Retinal pigment epithelial cell (primary cell): ENCODE data around the gene ELMO1.

Experiments
- DNase-seq: peaks from one replicate; pipeline ENCODE4 v3.0.0-alpha.2; 2010; ENCODE audit warnings: low read depth
- H3K4me3 ChIP-seq: 2 replicates; pipeline ENCODE4 v1.5.1; 2011; ENCODE audit warnings: mild to moderate bottlenecking, low read length, control low read depth, moderate library complexity
- TF ChIP-seq, protein P1 (sequence below): conservative IDR thresholded peaks from 2 replicates; pipeline ENCODE4 v1.5.1; 2011; ENCODE audit warnings: low read depth, low read length, control low read depth, inconsistent platforms

Gene ELMO1

DNA sequence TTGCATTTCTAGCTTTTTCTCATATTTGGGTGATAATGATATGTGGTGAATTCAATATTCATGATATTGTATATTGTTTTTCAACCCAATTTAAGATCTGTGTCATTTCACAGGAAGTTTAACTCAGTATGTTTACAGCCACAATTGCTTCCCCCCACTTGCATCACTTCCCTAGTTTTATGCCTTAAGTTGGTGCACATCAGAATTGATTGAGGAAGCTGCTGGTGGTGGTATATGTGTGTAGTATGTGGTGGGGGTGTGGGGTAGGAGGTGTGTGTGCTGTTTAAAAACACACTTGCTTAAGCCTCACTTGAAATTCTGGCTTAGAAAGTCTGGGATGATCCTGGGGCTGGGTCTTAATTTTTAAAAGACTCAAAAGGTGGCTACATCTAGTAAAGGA, 479.3 kb downstream of the ELMO1 start:
- H3K4me3 ChIP-seq = no peak overlapping the region
- TF ChIP-seq, protein P1, sequence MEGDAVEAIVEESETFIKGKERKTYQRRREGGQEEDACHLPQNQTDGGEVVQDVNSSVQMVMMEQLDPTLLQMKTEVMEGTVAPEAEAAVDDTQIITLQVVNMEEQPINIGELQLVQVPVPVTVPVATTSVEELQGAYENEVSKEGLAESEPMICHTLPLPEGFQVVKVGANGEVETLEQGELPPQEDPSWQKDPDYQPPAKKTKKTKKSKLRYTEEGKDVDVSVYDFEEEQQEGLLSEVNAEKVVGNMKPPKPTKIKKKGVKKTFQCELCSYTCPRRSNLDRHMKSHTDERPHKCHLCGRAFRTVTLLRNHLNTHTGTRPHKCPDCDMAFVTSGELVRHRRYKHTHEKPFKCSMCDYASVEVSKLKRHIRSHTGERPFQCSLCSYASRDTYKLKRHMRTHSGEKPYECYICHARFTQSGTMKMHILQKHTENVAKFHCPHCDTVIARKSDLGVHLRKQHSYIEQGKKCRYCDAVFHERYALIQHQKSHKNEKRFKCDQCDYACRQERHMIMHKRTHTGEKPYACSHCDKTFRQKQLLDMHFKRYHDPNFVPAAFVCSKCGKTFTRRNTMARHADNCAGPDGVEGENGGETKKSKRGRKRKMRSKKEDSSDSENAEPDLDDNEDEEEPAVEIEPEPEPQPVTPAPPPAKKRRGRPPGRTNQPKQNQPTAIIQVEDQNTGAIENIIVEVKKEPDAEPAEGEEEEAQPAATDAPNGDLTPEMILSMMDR = no peak
- no peak for DNase-seq

DNA sequence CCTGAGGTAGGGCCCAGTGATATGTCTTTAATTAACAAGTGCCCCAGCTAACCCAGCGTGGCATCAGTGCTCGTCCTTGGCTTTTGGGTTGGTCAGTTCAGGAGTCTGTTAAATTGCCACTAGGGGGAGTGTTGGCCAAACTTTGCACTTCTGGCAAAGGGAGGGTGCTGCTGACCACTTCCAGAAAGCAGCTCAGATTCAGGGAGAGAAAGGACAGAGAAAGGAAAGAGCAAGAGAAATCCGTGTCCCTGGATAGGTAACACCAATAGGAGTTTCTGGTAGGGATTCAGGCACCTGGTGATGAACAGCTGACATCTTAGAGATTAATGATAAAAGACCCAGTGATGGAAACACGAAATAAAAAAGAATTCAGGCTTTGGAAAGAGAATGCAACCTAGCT, 481.3 kb downstream of the ELMO1 start:
- DNase-seq = no peak
- H3K4me3 ChIP-seq = no peak overlapping the region
- TF ChIP-seq, protein P1 = peak; percentile 89

DNA sequence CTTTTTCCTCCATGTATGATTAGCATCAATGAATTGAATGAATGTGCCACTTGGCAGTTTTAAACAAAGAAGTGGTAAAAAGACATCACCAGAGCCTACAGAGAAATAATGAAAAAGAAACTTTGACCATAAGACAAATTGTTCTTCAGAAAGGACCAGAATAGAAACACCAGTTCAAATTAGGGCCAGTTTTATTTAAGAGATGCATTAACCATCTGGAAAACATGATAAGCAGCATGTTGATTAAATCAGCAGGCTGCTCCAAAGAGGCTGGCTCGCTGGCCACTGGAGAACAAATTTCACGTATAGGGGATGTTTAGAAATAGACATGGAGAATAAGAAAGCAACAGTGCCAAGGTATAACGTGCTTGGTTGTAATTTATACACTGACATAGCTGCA, 482.0 kb downstream of the ELMO1 start:
- no peak overlapping the region for H3K4me3 ChIP-seq
- TF ChIP-seq, protein P1 = no peak
- DNase-seq = no peak

DNA sequence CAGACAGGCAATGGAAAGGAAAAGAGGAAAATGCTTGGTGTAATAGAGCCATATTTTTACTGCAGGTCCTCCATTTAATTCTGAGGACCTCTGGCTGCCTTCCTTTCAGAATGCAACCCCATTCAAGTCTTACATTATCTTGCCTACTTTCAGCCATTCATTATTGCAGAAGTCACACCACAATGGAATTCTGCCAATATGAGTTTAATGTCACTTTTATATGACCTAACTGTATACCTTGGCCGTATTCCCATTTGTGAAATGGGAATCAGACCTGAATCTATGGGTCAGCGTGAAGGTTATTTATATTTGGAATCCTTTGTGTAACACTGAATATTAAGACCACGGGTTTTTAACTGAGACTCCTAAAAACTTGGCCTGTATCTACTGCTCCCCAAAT, 482.6 kb downstream of the ELMO1 start:
- TF ChIP-seq, protein P1 = no peak
- no peak overlapping the region for H3K4me3 ChIP-seq
- DNase-seq = no peak

GRCh38 chr7:36965625-36966024, 483.0 kb downstream of the ELMO1 start:
- TF ChIP-seq, protein P1 = no peak
- no peak overlapping the region for H3K4me3 ChIP-seq
- no peak for DNase-seq

DNA sequence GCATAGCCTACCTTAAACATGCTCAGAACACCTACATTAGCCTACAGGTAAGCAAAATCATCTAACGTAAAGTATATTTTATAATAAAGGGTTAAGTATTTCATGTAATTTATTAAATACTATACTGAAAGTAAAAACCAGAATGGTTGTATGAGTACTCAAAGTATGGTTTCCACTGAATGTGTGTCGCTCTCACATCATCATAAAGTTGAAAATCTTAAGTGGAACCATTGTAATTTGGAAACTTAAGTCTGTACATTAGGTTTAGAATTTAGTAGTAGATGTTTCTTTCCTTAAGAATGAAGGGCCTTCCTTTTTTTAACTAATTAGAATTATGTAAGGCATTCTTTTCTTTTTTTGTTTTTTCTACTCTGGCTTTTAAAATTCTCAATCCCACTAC, 484.4 kb downstream of the ELMO1 start:
- TF ChIP-seq, protein P1 = no peak
- no peak overlapping the region for H3K4me3 ChIP-seq
- DNase-seq = no peak

- TF ChIP-seq, protein P1 = no peak
- no peak overlapping the region for H3K4me3 ChIP-seq
- no peak for DNase-seq
Observed at GRCh38 chr7:36962367-36962766, 486.3 kb downstream of the ELMO1 start.
